Neural cell (in vitro differentiated cells): ENCODE results near the gene TRIM44.
"Not testable (repeated sequence)": the region's sequence is repeated elsewhere in the genome, so short reads cannot be mapped to it uniquely, and the experiment has no call there.

Source experiments
- CTCF ChIP-seq: fragments of 450-650 bp; IDR thresholded peaks from 2 replicates; pipeline ENCODE4 v1.5.1; 2014; ENCODE audit warnings: antibody characterized with exemption, mild to moderate bottlenecking, moderate library complexity; ENCODE audit not compliant: poor library complexity, severe bottlenecking
- EP300 ChIP-seq: fragments of 450-650 bp; conservative IDR thresholded peaks from 2 replicates; pipeline ENCODE4 v1.6.1; 2014; ENCODE audit warnings: antibody characterized with exemption, mild to moderate bottlenecking, moderate library complexity; ENCODE audit not compliant: poor library complexity, severe bottlenecking
- EZH2 ChIP-seq: fragments of 200-600, 300-800 bp; shearing (Covaris generic), sonication (generic); IDR thresholded peaks from 2 replicates; pipeline ENCODE4 v1.6.1; 2014; ENCODE audit warnings: antibody characterized with exemption, low read length, borderline replicate concordance, mild to moderate bottlenecking; ENCODE audit not compliant: insufficient read depth, poor library complexity, severe bottlenecking
- POLR2AphosphoS5 ChIP-seq: IDR thresholded peaks from 2 replicates; pipeline ENCODE4 v1.6.1; 2012
- REST ChIP-seq: IDR thresholded peaks from 2 replicates; pipeline ENCODE4 v1.6.1; 2012; ENCODE audit warnings: borderline replicate concordance
- SMC3 ChIP-seq: fragments of 450-650 bp; conservative IDR thresholded peaks from 2 replicates; pipeline ENCODE4 v1.6.1; 2014; ENCODE audit warnings: antibody characterized with exemption, mild to moderate bottlenecking, moderate library complexity; ENCODE audit not compliant: poor library complexity
- TAF1 ChIP-seq: IDR thresholded peaks from 2 replicates; pipeline ENCODE4 v1.6.1; 2012; ENCODE audit warnings: low read depth

- TF ChIP-seq EZH2, POLR2AphosphoS5, CTCF, TAF1, EP300, REST, SMC3: not testable (repeated sequence)
Observed at GRCh38 chr11:35652786-35653185, 9.8 kb upstream of the TRIM44 start.
